Endodermal cell (in vitro differentiated cells): ENCODE measurements around the gene CCDC33. TPM values are rescaled to one million over a fixed set of nuclear protein-coding genes. Genes with fewer than 3 reads are reported as not detected.

Experiments used
- DNase-seq: peaks from one replicate; pipeline ENCODE4 v3.0.0-alpha.2; 2017
- H3K27ac ChIP-seq: 2 replicates; pipeline ENCODE4 v1.5.1; 2013; ENCODE audit warnings: mild to moderate bottlenecking, low read depth, low read length, moderate library complexity
- H3K27me3 ChIP-seq: 2 replicates; pipeline ENCODE4 v1.6.1; 2013; ENCODE audit warnings: mild to moderate bottlenecking, low read length, moderate library complexity; ENCODE audit not compliant: insufficient read depth, control insufficient read depth, poor library complexity, severe bottlenecking
- H3K36me3 ChIP-seq: 2 replicates; pipeline ENCODE4 v1.7.0; 2013; ENCODE audit warnings: mild to moderate bottlenecking, low read length, moderate library complexity; ENCODE audit not compliant: control insufficient read depth, insufficient read depth
- H3K4me1 ChIP-seq: one replicate; pipeline ENCODE4 v1.7.0; 2013; ENCODE audit warnings: low read length; ENCODE audit not compliant: control insufficient read depth, insufficient read depth
- H3K4me3 ChIP-seq: 2 replicates; pipeline ENCODE4 v1.5.1; 2013; ENCODE audit warnings: mild to moderate bottlenecking, low read length, moderate library complexity
- H3K9ac ChIP-seq: 2 replicates; pipeline ENCODE4 v1.6.1; 2013; ENCODE audit warnings: mild to moderate bottlenecking, low read length, moderate library complexity; ENCODE audit not compliant: poor library complexity, severe bottlenecking; ENCODE audit errors: extremely low read depth
- H3K9me3 ChIP-seq: 2 replicates; pipeline ENCODE4 v1.6.1; 2013; ENCODE audit warnings: mild to moderate bottlenecking, low read length, moderate library complexity; ENCODE audit not compliant: control insufficient read depth
- H3K27ac Mint-ChIP-seq: 2 replicates; pipeline ENCODE4 v1.8.0; 2020; ENCODE audit warnings: mixed read lengths
- H3K27me3 Mint-ChIP-seq: 2 replicates; pipeline ENCODE4 v1.8.0; 2021; ENCODE audit warnings: mild to moderate bottlenecking, mixed read lengths; ENCODE audit not compliant: insufficient read depth
- H3K36me3 Mint-ChIP-seq: 2 replicates; pipeline ENCODE4 v1.8.0; 2020; ENCODE audit warnings: low read depth, mixed read lengths
- H3K4me1 Mint-ChIP-seq: 2 replicates; pipeline ENCODE4 v1.8.0; 2020; ENCODE audit warnings: mixed read lengths
- H3K4me3 Mint-ChIP-seq: 2 replicates; pipeline ENCODE4 v1.8.0; 2020; ENCODE audit warnings: mild to moderate bottlenecking, moderate library complexity, mixed read lengths
- H3K9me3 Mint-ChIP-seq: 2 replicates; pipeline ENCODE4 v1.8.0; 2020; ENCODE audit warnings: mild to moderate bottlenecking, mixed read lengths
- CTCF ChIP-seq: fragments of 200-600 bp; sonication (generic); conservative IDR thresholded peaks from 2 replicates; pipeline ENCODE4 v1.5.0; 2021; ENCODE audit warnings: antibody characterized with exemption, mild to moderate bottlenecking
- WGBS, 2 experiments: methylation state at CpG; one replicate each; pipeline versions ENCODE4 v1.1.5 to v1.1.7; 2013; ENCODE audit warnings: missing lambda C conversion rate in 2 of 2, mixed read lengths in 1 of 2; ENCODE audit not compliant: insufficient coverage in 1 of 2, insufficient read length in 1 of 2; 5-methylcytosine and 5-hydroxymethylcytosine counted together
- total RNA-seq, 2 donors: library from RNA; stranded (reverse); fragmentation: NEBNext Ultra II Directional in 1 of 2; extraction: Animal tissue kit (Norgen Biotek cat#: 25700) in 1 of 2; gene quantifications; 2 replicates in 1 of 2; 3 replicates in 1 of 2; pipeline ENCODE4 v1.2.1, GENCODE V29; 2021

Gene CCDC33
- total RNA-seq, 2 donors from 2014 or later = 2.8 to 3.5 TPM

- Mint-ChIP-seq H3K9me3 (no peaks in the 10 kb centered on the region), H3K4me3 (no peak overlapping the region), H3K27me3 (peaks cover 24% of the 10 kb centered on the region), H3K27ac (no peak overlapping the region), H3K36me3 (no peaks in the 10 kb centered on the region), H3K4me1 (peaks cover 34% of the 10 kb centered on the region)
- H3K9ac ChIP-seq = no peak overlapping the region
- no peak for DNase-seq
- H3K4me1 ChIP-seq = no peaks in the 10 kb centered on the region
- WGBS, 2 experiments = 86 to 94% methylated on average over 7 to 8 of the region's 8 CpGs
- H3K27ac ChIP-seq = no peak overlapping the region
- TF ChIP-seq CTCF = no peak
- H3K9me3 ChIP-seq = no peaks in the 10 kb centered on the region
- H3K27me3 ChIP-seq = no peaks in the 10 kb centered on the region
- H3K36me3 ChIP-seq = no peaks in the 10 kb centered on the region
- no peak overlapping the region for H3K4me3 ChIP-seq
Observed at GRCh38 chr15:74215958-74216357, 20.2 kb upstream of the CCDC33 start.

GRCh38 chr15:74216949-74217348, 19.2 kb upstream of the CCDC33 start:
- peaks cover 2% of the 10 kb centered on the region for H3K27me3 ChIP-seq
- Mint-ChIP-seq H3K27ac (no peak overlapping the region), H3K36me3 (no peaks in the 10 kb centered on the region), H3K9me3 (no peaks in the 10 kb centered on the region), H3K27me3 (peaks cover 33% of the 10 kb centered on the region), H3K4me1 (peaks cover 35% of the 10 kb centered on the region), H3K4me3 (no peak overlapping the region)
- no peaks in the 10 kb centered on the region for H3K36me3 ChIP-seq
- H3K27ac ChIP-seq = no peak overlapping the region
- DNase-seq = no peak
- 90 to 100% methylated on average over 1 to 3 of the region's 3 CpGs for WGBS, 2 experiments
- no peak overlapping the region for H3K9ac ChIP-seq
- H3K4me3 ChIP-seq = no peak overlapping the region
- H3K4me1 ChIP-seq = no peaks in the 10 kb centered on the region
- no peak for TF ChIP-seq CTCF
- no peaks in the 10 kb centered on the region for H3K9me3 ChIP-seq

- peaks cover 6% of the 10 kb centered on the region for H3K27me3 ChIP-seq
- peaks cover 46% of the 10 kb centered on the region for H3K27me3 Mint-ChIP-seq
- 91 to 96% methylated on average over 8 to 16 of the region's 16 CpGs for WGBS, 2 experiments
- H3K4me1 ChIP-seq = peaks cover 1% of the 10 kb centered on the region
- no peak overlapping the region for H3K9ac ChIP-seq
- TF ChIP-seq CTCF = no peak
- no peaks in the 10 kb centered on the region for H3K36me3 ChIP-seq
- DNase-seq = no peak
- H3K9me3 ChIP-seq = no peaks in the 10 kb centered on the region
- H3K4me1 Mint-ChIP-seq = peaks cover 37% of the 10 kb centered on the region
- H3K36me3 Mint-ChIP-seq = no peaks in the 10 kb centered on the region
- no peak overlapping the region for H3K4me3 Mint-ChIP-seq
- H3K27ac Mint-ChIP-seq = no peak overlapping the region
- no peak overlapping the region for H3K27ac ChIP-seq
- no peak overlapping the region for H3K4me3 ChIP-seq
- H3K9me3 Mint-ChIP-seq = no peaks in the 10 kb centered on the region
Observed at GRCh38 chr15:74217907-74218885, 17.9 kb upstream of the CCDC33 start.
